HG03378 (cell line): ENCODE measurements around the gene SERP2.
"Not testable (repeated sequence)": the region's sequence is repeated elsewhere in the genome, so short reads cannot be mapped to it uniquely, and the experiment has no call there.

Source experiments
- ATAC-seq: cut with Tn5 transposase; IDR thresholded peaks from one replicate; pipeline ENCODE4 v1.9.1; 2021; ENCODE audit warnings: mild to moderate bottlenecking, moderate library complexity; ENCODE audit not compliant: unreplicated experiment

The SERP2 gene

DNA sequence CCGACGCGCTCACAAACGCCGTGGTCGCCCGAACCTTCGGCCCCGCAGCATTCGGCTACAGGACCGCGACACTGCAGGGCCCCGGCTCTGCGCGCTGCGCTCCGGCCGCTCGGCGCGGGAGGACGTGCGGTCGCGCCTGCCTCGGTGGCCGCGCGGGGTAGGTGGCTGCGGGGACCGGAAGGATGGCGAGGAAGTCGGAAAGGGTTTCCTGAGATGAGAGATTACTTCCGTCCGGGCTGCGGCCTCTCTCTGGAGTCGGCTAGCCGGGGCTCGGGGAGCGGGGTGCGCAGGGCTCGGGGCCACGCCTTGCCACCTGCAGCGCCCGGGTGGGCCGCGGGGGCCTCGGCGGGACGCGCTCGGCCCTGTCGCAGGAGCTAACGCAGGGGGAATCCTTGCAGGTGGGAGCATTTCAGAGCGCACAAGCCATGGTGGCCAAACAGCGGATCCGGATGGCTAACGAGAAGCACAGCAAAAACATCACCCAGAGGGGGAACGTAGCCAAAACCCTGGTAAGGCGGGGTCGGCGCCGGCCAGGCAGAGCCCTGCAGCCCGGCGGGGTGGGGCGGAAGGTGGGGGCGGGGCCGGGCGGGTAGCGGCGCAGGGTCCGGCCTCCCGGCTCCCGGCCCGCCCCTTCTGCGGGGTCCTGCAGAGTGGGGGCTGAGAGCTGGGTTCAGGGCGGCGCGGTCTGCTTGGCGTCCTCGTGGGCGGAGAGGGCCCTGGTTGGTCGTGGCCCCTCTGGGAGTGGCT lies at the start of gene SERP2:
SERP2 (plus strand) TSS at position 224 of the 747 bp plus-strand sequence; CDS start at position 426, 202 bp downstream.
- ATAC-seq, result no peak

DNA sequence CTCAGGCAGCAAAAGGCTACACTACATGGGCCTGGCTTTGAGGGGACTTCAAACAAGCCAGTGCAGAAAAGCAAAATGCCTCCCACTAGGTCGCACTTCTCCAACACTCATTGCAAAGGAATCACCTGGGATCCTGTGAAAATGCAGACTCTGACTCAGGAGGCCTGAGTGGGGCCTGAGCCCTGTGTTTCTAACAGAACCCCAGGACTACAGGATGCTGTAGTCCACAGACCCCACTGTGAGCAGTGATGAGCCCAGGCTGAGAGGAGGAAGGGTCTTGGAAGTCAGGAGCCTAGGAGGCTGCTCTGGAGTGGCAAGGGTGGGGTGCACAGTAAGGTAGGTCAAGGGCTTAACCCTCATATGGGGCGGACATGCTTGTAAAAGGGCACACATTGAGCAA lies 46.7 kb upstream of the SERP2 start:
- ATAC-seq, result no peak

DNA sequence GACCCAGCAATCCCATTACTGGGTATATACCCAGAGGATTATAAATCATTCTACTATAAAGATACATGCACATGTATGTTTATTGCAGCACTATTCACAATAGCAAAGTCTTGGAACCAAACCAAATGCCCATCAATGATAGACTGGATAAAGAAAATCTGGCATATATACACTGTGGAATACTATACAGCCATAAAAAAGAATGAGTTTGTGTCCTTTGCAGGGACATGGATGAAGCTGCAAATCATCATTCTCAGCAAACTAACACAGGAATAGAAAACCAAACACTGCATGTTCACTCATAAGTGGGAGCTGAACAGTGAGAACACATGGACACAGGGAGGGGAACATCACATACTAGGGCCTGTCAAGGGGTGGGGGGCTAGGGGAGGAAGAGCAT lies 44.6 kb upstream of the SERP2 start:
- not testable (repeated sequence) for ATAC-seq

DNA sequence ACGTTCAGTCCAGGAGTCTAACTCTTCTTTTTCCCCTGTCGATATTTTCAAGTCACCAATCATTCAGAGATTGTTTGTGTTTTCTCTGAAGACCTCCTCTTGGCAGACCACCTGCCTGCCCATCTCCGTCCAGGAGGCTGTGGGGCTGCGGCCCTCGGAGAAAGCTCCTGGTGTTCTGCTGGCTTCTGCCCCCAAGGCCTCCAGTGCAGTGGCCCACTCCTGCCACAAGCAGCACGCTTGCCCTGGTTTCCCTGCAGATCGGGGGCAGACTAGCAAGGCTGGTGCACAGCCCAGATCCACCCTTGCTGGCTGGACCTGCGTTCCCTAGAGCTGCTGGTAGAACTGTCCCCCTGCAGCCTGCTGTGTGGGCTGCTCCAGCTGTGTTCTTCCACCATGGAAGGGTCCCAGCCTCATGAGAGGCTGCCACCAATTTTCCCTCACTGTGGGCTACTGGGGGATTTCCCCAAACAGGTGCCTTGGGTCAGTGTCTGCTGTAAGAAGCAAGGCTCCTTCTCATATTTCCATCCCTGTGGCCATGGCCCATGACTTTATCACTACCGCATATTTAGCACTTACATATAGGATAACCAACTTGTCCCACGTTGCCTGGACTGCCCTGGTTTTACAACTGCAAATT lies 43.6 kb upstream of the SERP2 start:
- ATAC-seq, result no peak

DNA sequence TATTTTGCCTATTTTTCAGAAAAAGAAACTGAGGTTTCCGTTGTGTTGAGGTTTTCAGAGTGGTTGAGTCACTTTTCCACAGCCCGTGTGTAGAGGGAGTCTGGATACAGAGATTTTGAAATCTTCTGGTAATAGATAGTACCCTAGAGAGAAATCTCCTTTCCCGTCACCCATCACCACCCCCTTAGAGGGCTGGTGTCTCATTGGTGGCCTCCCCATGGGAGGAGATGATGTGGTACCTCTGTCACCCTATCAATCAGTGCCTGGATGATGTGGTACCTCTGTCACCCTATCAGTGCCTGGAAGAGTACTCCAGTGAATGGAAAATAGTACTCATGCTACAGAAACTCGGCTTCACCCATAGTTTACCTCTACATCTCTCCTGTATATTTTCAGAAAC lies 42.2 kb upstream of the SERP2 start:
- no peak for ATAC-seq

DNA sequence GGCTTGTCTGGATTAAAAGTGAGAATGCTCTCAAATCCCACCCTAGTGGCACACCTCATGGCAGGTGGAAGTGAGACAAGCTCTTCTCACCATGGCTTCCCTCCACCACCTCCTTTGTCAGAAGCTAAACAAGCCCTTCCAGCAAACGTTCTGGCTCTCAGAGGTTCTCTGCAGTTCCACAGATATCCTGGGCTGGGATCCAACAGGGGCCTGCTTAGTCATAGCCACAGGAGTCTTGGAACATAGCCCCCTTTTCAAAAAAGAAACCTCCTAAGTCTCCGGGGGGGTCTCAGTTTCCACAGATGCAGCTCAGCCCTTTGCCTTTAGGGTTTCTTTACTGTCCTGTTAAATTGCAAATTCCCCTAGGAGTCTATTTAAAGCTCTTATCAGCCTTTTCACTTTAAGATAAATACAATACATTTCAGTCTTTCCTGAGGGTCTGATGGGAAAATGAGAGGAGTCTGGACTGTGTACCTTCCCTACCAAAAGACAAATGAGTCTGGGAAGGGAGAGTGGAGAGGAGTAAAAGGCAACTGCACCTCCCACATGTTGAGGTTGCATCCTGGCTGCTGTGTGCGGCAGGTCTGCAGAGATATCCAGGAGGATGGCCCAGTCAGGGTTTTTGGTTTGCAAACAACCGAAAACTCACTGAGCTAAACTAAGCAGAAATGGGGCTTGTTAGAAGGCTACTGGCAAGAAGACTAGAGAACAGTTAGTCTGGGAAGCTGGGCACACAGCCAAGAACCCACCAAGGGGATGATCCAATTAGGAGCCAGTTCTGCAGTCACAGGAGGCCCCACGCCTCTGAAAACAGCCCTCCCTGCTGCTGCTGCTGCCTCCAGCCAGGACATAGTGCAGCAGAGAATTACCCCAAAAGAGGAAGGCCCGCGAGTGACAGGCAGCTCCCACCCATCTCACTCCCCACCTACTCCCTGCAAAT lies 41.4 kb upstream of the SERP2 start:
- ATAC-seq, result no peak

DNA sequence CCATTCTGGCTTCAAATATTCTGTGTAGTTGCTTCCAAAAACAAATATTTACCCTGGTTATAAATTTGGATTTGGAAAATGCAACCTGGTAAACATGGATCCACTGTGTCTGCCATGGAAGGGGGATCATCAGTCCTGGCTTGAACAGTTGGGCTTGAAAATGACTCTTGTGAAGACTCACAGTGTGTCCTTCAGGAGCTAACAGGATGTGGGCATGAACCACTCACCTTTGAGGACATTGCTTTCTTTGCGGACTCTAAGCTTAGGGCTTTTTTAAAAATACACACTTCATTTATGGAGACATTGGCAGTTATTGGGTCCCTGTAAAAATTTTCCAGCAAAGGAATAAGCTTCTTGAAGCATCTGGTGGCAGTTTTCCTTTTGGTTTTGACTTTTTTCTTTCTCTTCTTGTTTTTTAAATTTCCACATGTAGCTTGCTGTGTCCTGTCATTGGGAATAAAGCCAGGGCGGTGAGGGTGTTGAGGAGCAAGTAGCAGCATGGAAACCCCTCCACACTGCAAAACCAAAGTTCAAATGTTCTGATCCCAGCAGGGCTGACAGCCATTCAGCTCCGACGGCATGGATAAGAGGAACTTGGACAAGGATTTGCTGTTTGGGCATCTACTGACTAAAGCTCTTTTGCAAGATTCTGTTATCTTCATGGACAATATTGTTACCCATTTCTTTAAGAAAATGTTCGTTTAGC lies 39.5 kb upstream of the SERP2 start:
- ATAC-seq, result no peak

DNA sequence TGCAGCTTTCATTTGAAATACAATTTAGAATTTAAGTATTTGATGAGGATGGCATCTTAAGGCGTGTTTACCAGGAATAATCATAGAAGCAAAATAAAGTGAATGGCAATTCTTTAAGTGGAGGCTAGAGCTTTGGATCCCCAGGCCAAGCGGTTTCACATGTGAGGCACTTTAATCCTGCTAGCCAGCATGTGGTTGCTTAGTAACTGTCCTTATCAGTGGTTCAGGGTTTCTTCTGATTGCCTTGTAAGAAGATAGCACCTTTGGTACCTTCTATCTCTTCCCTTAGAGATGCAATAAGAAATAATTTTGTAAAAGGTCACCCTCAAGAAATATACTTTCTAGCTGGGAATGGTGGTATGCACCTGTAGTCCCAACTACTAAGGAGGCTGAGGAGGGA lies 38.9 kb upstream of the SERP2 start:
- ATAC-seq, result no peak

DNA sequence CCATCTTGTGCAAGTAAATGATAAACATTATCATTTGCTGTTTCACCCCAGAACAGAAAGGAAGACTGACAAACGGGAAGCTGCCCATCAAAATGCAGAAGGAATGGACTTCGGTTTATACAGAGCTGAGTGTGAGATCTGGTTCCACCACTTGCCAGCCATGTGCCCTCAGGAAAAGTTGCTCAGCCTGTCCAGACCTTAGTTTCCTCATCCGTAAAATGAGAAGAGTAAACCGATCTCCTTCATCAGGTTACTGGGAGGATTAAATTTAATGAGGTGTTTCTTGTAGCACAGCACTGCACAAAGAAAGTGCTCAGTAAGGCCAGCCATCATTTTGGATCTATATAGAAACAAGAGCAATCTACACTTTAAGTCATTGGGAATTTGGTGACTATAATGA lies 36.7 kb upstream of the SERP2 start:
- no peak for ATAC-seq

DNA sequence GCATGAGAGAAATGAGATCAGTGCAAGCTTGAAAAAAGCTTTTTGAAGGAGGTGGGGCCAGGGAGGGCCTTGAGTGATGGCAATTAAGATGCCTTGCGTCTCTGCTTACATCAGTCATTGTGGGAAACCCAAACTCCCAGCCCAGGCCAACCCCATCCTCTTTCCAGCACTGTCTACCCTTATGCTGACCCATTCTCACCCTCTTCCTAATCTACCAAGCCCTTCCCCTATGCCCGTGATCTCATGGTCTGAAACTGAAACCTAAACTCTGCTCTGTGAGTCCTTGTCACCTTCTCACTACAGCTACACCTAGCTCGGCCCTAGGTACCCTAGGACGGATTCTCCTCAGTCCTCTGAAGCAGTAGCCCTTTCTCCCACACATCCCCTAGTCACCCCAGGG lies 36.0 kb upstream of the SERP2 start:
- ATAC-seq, result no peak

DNA sequence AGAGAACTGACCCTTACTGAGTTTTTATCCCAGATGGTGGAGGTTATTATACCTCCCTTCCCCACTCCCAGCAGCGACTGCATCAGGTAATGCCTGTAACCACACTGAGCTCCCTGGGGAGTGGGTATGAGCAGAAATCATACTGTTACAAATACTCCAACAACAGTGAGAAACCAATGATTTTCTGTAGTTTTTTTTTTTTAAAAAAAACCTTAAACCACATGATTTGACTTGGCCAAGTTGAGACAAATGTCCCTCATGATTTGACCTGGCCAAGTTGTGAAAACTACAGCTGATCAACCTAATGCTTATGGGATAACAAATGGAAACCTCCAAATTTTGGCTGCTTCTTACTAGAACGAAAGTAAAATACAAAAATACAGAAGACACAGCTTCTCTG lies 33.1 kb upstream of the SERP2 start:
- no peak for ATAC-seq

DNA sequence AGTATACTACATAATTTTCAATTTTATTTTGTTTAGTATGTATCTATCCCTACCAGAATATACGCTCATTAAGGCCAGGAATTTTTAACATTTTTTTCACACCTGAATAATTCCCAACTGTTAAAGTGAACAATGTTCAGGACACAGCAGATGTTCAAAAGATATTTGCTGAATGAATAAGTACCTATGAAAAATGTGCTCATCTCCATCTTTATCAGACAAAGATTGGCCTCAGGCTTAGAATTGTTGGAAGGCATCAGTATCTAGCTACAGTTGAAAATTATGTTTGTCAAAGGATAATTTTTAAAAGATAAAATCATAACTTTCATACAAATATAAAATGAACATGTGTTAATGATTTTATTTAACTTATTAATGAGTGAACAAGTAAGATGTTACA lies 30.9 kb upstream of the SERP2 start:
- no peak for ATAC-seq

DNA sequence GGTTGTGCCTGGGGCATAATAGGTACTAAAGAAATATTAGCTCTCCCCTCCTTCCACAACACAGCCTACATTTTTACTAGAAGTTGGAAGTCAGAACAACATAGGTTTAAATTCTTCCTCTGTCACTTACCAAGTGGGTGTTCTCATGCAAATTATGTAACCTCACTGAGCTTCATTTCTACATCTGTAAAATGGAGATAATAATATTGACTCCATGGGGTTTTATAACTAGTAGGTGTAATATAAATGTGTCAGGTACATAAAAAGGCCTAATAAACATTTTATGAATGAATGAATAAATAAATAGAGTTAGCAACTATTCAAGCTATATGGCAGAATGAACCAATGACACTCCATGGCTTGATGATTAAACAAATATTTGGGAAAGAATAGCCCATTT lies 27.1 kb upstream of the SERP2 start:
- ATAC-seq, result no peak

DNA sequence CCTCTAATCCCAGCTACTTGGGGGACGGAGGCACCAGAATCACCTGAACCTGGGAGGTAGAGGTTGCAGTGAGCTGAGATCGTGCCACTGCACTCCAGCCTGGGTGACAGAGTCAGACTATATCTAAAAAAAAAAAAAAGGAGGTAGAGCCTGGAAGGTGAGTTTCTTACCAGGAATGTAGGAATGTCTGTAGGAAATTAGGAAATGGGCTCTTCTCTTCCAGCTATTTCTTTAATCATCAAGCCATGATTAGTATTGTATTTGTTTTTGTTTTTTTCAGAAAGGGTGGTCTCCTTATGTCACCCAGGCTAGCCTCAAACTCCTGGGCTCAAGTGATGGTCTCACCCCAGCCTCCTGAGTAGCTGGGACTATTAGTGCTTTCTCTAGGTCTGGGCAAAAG lies 26.3 kb upstream of the SERP2 start:
- ATAC-seq, result no peak

DNA sequence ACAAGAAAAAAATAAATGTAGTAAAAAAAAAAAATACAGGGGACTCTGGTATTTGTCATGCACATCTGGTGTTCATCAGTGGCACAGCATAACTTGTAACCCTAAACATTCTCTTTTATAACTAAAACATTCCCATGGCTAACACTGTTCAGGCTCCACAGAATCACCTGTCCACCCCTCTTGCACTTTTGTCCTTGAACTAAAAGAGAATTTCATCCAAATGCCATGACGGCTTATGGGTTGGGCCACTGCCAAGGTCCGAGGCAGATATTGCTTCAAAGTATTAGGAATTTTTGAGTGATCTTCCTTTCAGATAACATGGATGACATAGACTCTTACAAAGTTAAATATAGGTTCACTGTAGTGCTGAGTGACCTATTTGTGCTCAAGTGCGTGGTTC lies 25.7 kb upstream of the SERP2 start:
- no peak for ATAC-seq

DNA sequence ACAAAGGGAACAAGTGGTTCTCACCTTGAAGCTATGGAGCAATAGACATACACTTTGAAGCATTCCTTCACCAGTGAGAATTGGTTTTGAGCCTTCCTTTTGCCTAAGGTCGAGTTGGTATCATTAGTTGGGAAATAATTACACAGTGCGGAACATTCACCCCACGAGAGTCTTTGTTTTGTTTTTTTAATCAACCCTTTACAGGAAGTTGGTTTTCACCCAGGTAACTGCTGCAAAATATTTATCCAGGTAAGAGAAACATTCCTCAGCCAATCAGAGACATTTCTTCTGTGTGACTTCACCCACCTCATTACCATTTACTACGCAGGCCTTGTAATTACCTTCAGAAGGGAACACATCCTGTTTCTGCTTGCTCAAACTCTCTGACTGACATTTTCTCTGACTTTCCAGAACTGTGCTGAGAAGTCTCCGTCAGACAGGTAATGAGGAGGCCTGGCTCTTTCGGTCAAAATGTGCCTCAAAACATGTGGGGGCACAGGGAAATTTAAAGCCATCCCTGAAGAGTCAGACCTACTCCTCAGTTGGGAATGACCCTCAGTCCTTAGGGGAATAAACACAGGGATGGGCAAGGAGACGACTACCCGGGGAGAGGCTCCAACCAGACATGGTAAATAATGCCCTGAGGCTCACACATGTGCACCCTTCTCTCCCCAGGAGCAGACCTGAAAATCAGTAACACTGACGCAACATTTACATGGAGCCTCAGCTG lies 22.7 kb upstream of the SERP2 start:
- ATAC-seq, result no peak

DNA sequence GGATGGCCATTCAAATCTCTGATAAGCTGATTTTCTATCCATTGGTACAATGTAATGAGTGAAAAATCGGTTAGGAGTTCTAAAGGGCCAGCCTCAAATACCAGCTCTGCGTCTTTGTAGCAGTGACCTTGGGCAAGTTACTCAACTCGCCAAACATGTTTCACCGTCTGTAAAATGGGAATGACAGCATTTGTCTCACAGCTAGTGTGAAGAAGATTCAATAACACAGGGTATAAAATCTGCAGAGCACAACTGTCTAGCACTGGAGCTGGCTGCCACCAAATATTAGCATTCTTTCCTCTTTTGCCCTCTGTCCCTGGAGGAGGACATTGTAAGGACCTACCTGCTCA lies 22.1 kb upstream of the SERP2 start:
- no peak for ATAC-seq

DNA sequence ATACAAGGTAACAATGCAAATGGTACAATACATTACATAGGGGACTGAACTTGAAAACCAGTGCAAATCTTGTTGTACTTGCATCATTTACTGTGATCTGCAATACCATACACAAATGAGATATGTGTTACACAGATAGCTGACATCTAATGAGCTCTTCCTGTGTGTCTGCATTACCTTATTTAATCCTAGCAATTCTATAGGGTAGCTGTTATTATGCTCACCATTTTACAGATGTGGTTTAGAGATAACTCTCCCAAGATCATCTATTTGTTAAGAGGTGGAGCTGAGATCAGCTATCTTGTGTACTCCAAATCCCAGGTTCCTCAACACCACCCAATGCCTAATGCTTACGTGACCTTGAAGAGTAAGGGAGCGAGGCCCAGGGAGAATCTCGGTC lies 21.4 kb upstream of the SERP2 start:
- ATAC-seq, result no peak

DNA sequence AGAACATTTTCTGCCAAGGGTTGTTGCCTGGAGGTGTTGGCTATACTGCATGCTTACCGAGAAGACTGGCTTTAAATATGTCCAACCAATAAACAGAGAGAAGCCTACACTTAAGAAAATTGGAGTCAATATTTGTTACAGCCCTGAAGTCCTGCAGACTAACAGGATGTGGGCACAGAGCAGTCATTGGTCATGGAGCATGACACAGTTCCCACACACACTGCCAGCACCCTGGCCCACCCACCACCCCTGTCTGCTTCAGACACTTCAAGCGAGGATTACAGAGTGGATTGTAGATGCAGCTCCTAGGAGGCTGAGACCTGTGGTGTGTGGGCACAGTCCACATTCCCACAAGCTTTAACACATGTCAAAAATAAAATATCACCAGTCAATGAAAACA lies 21.0 kb upstream of the SERP2 start:
- ATAC-seq, result no peak

DNA sequence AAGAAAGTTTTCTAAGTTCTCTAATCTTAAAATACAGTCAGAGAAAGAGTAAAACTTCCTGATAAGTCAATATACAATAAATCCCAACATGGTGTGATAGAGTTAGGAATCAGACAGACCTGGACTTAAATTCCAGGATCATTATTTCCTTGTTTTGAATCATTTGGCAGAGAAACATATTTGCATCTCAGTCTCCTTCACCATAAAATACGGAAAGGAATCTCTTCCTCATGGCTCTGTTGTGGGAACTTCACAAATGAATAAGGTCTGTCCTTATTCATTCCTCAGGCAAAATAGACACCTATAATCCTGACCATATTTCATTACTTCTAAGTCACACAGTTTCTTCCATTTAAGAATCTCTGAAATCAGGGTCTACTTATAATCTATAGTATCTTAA lies 19.3 kb upstream of the SERP2 start:
- no peak for ATAC-seq

DNA sequence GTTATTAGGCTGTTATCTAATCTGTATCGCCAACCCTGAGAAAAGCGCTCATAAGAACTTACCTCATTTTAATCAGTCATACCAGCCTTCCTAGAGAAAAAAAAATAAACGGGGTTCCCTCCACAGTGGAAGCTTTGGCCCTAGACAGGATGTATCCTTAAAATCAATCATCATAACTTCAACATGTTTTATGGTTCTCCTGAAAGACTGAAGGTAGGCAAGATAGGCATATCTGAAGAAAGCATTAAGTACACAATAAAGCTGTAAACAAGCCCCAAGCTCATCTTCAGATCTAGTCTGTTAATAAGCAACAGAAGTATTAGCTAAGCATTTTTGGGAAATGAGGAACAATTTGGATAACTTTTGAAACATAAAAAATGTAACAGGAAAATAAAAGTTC lies 18.7 kb upstream of the SERP2 start:
- no peak for ATAC-seq
